ENCODE data around the gene QRICH2.
"Not testable (repeated sequence)": the region's sequence is repeated elsewhere in the genome, so short reads cannot be mapped to it uniquely, and the experiment has no call there.

The QRICH2 gene

DNA sequence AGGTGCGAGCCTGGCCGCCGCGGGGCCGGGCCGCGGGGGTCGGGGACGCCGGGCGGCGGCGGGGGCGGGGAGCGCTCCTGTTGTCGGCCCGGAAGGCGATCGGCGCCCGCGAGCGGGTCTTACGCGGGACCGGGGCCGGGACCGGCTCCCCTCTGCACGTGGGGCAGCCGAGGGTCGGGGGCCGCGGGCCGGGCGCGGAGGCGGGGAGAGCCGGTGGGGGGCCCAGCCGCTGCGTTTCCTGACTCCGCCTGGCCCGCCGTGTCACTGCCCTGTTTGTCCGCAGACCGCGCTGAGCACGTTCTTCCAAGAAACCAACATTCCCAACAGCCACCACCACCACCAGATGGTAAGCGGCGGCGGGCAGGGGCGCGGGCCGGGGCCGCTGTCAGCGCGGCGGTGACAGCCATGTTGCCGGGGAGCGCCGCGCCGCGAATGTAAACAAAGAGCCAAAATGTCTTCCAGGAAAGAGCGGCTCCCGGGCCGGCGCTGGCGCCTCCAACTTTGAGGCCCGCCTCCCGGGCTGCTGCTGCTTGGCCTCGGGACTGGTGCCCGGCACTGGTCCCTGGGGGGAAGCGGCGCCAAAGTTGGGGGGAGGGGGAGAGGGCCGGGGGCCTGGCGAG is 42.3 kb downstream of the QRICH2 start:
- DNase-seq = peak; percentile 73

DNA sequence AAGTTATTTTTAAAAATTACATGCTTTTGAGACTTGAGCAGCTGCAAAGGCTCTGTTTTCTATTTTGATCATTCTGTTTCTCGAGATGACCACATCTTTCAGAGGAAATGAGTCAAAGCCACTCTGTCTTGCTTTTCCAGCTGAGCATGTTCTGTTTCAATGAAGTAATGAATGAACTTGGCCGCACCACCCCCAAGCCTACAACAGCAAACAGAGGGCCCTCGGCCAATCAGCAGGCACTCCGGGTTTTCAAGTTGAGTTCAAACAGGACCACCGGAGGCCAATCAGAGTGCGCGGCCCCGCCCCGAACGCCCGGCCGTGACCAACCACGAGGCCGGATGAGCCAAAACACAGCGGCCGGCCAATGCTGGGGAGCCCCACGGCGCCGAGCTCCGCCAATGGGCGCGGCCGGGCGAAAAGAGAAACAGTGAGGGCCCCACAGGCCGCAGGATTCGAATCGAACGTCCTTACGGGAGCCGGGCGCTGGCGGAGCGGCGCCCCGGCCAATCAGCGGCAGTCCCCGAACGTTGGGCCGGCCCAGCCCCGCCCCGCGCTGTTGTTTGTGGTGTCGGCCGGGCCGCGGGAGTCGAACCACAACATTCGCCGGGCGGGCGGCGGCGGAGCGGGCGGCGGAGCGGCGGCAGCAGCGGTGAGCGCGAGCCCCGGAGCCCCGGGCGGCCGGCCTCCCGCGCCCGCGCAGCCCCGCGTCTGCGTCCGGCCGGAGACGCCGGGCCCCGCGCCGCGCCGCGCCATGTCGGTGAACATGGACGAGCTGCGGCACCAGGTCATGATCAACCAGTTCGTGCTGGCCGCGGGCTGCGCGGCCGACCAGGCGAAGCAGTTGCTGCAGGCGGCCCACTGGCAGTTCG is 43.1 kb downstream of the QRICH2 start, which contains the start of gene UBALD2:
UBALD2 (plus strand) TSS at position 594 of the 869 bp plus-strand sequence; CDS start at position 752, 158 bp downstream.
- DNase-seq = peak; percentile 99

DNA sequence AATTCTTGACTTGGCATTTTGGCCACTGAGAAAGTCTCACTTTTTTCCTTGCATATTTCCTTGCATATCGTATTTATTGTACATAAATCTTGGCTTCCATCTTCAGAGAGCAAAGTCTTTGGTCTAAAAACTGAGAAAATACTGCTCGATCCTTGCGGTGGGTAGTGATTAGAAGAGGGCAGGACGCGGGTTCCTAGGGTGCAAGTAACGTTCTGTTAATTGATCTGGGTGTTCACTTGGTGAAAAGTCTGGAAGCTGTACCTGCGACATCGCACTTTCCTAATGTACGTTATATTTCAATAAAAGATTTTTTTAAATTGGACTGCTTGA is 43.7 kb downstream of the QRICH2 start:
- DNase-seq = peak; percentile 39

GRCh38 chr17:76263896-76264295 is 44.2 kb downstream of the QRICH2 start:
- no peak for DNase-seq

- peak; percentile 30 for DNase-seq
Measured at GRCh38 chr17:76262732-76263344, 45.2 kb downstream of the QRICH2 start.

DNA sequence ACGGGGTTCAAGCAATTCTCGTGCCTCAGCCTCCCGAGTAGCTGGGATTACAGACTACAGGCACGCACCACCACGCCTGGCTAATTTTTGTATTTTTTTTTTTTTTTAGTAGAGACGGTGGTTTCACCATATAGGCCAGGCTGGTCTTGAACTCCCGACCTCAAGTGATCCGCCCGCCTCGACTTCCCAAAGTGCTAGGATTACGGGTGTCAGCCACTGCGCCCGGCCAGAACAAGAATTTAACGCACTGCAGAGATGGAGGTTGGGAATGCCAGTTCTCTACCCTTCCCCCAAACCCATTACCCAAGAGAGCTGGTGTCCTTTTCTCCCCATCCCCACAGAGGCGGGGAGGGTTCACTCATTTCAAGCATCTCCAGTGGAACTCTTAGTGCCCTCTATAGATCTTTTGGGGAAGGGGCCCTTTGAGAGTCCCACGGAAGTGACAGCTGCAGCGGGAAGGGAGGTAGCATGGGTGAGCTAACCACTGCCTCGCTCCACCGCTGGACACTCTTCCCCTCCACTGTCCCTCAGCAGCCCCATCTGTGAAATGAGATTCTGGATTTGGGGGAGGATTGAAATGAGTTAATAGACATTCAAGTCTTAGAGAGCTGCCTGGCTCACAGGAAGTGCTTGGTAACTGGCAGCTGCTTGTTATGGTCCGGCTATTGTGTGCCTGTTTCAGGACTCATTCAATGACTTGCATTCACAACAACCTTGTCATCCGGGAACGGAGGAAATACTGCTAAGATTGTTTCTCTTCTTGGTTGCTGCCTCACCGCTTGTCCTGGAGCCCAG is 46.5 kb downstream of the QRICH2 start:
- DNase-seq = no peak

GRCh38 chr17:76260669-76261068 is 47.4 kb downstream of the QRICH2 start:
- DNase-seq = no peak

DNA sequence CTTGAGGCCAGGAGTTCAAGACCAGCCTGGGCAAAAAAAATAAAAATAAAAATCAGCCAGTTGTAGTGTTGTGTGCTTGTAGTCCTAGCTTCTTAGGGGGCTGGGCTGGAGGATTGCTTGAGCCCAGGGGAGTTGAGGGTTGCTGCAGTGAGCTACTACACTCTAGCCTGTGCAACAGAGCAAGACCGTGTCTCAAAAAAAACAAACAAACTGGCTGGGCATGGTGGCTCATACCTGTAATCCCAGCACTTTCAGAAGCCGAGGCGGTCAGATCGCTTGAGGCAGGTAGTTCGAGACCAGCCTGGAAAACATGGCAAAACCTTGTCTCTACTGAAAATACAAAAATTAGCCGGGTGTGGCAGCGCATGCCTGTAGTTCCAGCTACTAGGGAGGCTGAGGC is 47.9 kb downstream of the QRICH2 start:
- no peak for DNase-seq

- DNase-seq = peak; percentile 62
Measured at GRCh38 chr17:76256430-76257050, 51.5 kb downstream of the QRICH2 start.

GRCh38 chr17:76255801-76256429 is 52.2 kb downstream of the QRICH2 start:
- DNase-seq = no peak

GRCh38 chr17:76254275-76254674 is 53.8 kb downstream of the QRICH2 start:
- DNase-seq = no peak

DNA sequence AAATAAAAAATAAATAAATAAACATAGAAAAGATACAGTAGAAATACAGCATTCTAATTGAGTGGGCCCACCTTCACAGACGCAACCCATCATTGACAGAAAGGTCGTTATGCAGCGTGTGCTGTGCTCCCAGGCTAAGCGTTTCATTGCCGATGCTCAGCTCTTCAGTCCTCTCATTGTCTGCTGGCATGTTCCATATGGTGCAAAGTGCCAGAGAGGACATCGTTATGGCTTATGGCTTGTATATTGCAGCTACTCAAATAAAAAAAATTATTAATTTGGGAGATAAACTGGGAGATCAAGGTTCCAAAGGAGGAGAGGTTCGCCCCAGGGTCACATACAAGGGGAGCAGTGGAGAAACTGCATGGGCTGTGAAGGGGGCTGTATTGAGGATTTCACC is 54.2 kb downstream of the QRICH2 start:
- DNase-seq = no peak

- not testable (repeated sequence) for DNase-seq
Measured at GRCh38 chr17:76252967-76253766, 54.9 kb downstream of the QRICH2 start.

GRCh38 chr17:76252040-76252954 is 55.8 kb downstream of the QRICH2 start:
- DNase-seq = no peak

DNA sequence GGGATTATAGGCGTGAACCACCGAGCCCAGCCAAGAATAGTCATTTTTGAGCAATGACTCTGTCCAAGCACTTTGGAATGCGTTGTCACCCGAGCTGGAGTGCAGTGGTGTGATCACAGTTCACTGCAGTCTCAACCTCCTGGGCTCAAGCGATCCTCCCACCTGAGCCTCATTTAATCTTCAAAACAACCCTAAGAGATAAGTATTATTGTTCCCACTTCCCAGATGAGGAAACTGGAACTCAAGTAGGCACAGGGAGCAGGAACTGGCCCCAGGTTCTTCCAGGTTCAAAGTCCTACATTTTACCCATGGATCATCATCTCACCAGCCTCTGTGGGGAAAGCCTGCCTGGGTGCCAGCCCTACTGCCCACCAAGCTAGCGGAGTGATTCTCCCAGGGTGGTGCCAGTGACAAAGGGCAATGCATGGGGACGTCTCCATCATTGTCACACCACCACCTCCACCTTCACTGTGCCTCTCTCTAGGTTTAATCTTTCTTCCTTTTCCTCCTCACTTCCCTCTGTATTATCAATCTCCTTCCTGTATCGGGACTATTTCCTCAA is 56.5 kb downstream of the QRICH2 start:
- no peak for DNase-seq

- DNase-seq = no peak
Measured at GRCh38 chr17:76250141-76250540, 57.9 kb downstream of the QRICH2 start.

GRCh38 chr17:76248013-76248782 is 59.9 kb downstream of the QRICH2 start:
- no peak for DNase-seq

DNA sequence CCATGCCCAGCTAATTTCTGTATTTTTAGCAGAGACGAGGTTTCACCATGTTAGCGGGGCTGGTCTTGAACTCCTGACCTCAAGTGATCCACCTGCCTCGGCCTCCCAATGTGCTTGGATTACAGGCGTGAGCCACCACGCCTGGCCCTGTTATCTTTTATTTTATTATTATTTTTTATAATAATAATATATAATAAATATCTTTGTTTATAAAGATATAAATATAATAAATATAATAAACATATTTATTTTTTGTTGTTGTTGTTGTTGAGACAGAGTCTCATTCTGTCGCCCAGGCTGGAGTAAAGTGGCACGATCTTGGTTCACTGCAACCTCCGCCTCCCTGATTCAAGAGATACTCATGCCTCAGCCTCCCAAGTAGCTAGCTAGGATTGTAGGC is 60.8 kb downstream of the QRICH2 start:
- DNase-seq = no peak

Data from activated CD4-positive, alpha-beta T cell treated with anti-CD3 and anti-CD28 coated beads for 48 hours (primary cell).